Skeletal muscle cell (primary cell): ENCODE measurements around the gene SECTM1.
"Not testable (repeated sequence)": the region's sequence is repeated elsewhere in the genome, so short reads cannot be mapped to it uniquely, and the experiment has no call there.

Source experiments
- DNase-seq: peaks from one replicate; pipeline ENCODE4 v3.0.0-alpha.2; 2010; ENCODE audit warnings: low read depth
- H3K4me3 ChIP-seq: 2 replicates; pipeline ENCODE4 v1.5.1; 2011; ENCODE audit warnings: low read depth, mild to moderate bottlenecking, control low read depth, low read length, moderate library complexity

Gene SECTM1

DNA sequence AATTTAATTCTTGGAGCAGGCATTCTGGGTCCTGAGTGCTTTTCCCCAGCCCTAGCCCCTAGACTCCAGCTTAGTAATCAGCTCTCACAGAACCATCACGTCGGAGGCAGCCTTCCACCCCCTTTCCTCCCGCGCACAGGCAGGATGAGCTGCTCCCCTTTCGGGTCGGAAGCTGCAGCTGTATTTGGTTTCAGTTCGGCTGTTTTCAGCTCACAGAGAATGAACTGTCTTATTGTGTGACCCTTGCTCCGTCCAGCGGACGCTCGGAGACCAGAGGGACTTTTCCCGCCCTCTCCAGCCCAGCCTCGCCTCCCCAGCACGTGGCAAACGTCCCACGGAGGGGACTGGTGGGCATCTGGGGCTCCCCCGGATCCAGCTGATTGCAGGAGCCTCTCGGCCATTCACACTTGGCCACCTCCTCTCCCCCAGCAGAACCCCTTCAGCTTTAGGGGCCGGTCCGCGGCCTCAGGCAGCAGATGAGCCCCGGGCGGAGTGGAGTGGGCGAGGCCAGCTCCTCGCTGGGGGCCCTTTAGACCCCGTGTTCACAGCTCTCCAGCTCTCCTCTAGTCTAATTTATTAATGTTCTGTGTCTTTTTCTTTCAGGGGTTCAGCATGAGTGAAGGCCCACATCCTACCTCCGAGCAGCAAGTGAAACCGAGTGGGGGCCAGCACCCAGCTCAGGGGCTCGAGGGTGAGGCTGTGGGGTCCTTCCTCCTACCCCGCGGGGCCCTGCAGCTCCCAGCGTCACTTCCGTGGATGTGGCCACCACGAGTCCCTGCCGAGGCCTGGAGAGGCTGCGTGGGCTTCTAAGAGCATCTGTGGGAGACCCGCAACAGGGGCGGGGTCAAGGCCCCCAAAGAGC lies 37.1 kb upstream of the SECTM1 start:
- no peak for DNase-seq
- peak overlapping the region; percentile 24 for H3K4me3 ChIP-seq

GRCh38 chr17:82369211-82369610 lies 35.6 kb upstream of the SECTM1 start:
- no peak overlapping the region for H3K4me3 ChIP-seq
- DNase-seq, result no peak

DNA sequence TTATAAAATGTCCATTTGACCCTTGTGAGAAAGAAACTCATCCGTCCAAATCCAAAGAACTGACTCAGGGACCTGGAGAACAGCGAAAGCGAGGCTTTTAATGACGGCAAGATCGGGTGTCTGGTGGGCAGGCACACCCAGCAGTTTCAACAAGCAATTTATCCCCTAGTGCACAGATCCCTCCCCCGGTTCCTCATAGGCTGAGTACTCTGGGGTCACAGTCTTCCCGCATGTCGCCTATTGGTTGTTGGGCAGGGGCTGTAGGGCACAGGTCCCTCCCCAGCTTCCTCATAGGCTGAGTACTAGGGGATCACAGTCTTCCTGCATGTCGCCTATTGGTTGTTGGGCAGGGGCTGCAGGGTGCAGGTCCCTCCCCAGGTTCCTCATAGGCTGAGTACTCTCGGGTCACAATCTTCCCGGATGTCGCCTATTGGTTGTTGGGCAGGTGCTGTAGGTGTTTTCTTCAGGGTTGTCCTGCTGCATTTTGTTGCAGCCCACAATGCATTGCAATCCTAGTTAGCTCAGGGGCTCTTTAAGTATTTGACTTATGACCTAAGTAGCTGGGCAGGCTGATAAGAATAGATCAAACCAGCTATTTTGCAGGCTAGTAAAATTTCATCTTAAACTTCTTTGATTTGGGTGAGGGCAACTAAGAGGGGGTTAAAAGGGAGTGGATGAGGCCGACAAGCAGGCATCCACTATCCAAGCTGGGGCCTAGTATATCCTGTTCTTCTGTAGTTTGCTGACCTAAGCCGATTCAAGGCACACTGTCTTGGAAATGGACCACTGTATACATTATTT lies 34.4 kb upstream of the SECTM1 start:
- no peak for DNase-seq
- no peak overlapping the region for H3K4me3 ChIP-seq

DNA sequence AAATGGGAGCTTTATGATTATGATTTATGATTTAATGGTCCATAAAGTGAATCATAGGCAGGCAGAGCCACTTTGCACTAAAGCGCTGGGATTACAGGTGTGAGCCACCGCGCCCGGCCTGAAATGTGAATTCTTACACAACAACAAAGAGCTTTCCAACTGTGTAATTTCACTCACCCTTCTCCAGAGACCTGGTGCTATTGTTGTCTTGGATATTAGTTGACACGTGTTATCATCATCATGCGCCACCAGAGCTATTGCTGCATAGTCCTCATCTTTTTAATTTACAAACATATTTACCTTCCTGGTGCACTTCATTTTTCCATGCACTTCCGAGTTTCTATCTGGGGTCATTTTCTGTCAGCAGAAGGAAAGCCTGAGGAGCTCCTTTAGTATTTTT lies 33.2 kb upstream of the SECTM1 start:
- DNase-seq, result no peak
- no peak overlapping the region for H3K4me3 ChIP-seq

DNA sequence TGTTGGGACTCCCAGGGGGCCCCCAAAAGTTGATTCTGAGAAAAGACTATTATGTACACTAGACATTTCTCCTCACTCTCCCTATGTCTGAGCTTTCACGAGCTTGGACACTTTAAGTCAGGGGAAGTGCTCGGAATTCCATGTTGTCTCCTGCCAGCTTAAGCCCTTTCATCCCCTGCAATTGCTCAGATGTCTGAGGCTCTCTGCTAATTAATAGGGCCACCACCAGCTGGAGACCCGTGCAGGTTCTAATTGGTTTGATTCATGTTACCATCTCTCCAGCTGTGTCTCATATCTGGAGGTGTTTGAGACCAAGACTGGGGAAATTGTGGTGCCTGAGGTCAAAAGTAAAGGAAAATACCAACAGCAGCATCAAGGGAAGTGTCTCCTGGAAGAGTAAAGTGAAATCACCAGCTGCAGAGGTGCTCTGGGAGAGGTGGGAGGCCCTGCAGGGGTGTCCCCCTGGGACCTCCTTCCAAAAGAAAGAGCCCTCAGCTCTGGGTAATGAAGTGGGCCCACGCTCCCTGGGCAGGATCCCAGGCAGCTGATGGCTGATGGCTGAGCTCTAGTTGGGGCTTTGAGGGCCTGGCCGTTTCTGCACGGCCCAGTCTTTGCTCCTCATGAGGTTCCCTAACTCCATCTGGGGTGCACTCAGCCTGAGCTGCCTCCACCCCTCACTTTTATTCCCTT lies 32.2 kb upstream of the SECTM1 start:
- DNase-seq, result no peak
- H3K4me3 ChIP-seq, result no peak overlapping the region

GRCh38 chr17:82361885-82362633 lies 28.5 kb upstream of the SECTM1 start:
- no peak overlapping the region for H3K4me3 ChIP-seq
- no peak for DNase-seq

DNA sequence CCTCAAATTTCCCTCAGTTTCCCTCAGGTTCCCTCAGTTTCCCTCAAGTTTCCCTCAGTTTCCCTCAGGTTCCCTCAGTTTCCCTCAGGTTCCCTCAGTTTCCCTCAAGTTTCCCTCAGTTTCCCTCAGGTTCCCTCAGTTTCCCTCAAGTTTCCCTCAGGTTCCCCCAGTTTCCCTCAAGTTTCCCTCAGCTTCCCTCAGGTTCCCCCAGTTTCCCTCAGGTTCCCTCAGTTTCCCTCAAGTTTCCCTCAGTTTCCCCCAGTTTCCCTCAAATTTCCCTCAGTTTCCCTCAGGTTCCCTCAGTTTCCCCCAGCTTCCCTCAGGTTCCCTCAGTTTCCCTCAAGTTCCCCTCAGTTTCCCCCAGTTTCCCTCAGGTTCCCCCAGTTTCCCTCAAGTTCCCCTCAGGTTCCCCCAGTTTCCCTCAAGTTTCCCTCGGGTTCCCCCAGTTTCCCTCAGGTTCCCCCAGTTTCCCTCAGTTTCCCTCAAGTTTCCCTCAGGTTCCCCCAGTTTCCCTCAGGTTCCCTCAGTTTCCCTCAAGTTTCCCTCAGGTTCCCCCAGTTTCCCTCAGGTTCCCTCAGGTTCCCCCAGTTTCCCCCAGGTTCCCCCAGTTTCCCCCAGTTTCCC lies 26.0 kb upstream of the SECTM1 start:
- not testable (repeated sequence) for H3K4me3 ChIP-seq, DNase-seq

- no peak for DNase-seq
- H3K4me3 ChIP-seq, result no peak within 1 kb of the TSS
These were observed 25.1 kb upstream of the SECTM1 start, which contains the start of gene TEX19 for GRCh38 chr17:82358465-82359350. TEX19 (plus strand) TSS chr17:82359247; CDS start chr17:82362151, 2,904 bp downstream.

GRCh38 chr17:82357394-82357793 lies 23.8 kb upstream of the SECTM1 start:
- DNase-seq, result no peak
- H3K4me3 ChIP-seq, result no peak overlapping the region

- no peak for DNase-seq
- no peak overlapping the region for H3K4me3 ChIP-seq
These were observed 23.3 kb upstream of the SECTM1 start for GRCh38 chr17:82356845-82357355.

- no peak for DNase-seq
- no peak overlapping the region for H3K4me3 ChIP-seq
These were observed 22.3 kb upstream of the SECTM1 start for GRCh38 chr17:82355770-82356427.

DNA sequence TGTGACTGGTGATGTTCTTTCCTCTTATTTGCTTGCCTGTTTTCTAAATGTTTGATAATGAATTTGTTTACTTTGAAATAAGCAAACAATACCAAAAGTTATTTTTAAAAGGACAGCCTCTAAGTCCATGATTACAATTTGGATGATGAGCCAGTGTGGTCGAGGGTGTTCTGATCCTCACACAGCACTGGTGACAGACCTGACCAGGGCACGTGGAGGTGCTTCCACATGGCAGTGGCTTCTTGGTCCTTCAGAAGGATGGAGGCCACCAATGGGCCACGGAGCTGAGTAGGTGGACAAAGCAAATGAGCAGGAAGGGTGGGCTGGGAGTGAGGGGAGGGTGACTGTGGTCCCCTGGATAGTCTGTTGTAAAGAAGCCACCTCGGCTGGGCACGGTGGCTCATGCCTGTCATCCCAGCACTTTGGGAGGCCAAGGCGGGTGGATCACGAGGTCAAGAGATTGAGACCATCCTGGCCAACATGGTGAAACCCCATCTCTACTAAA lies 21.3 kb upstream of the SECTM1 start:
- H3K4me3 ChIP-seq, result no peak overlapping the region
- no peak for DNase-seq

GRCh38 chr17:82353484-82353883 lies 19.9 kb upstream of the SECTM1 start:
- H3K4me3 ChIP-seq, result no peak overlapping the region
- DNase-seq, result no peak

DNA sequence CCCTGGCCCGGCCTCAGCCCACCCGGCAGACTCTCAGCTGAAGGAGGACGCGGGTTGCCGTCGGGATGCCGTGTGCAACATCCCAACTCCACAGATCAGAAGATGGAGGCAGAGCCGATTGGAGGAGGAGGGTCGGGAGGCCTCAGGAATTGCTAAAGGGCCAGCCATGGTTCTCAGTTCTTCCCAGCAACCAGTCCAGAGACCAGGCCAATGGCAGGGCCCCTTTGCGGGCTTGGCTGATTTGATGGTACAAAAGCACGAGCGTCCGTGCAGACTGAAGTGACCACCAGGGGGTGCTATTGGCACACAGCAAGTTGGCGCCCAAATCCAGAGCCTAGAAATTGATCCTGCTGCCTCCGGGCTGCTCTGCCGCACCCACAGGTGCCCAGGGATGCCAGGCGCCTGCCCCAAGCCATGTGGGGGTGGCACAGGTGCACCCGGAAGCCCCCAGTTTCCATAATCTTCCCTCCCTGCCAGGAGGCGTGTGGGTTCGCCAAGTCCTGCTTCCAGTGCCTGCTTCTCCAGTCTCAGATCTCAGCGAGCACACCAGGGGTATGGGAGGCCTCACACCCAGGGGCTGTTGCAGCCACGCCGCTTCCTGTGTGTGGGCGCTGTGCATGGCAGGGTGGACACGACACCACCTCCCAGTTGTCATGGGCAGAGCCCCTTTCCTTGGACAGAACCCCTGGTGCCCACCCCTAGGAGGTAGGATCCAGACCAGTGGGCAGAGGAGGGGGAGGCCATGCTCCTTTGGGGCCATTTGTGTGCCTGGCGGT lies 18.3 kb upstream of the SECTM1 start:
- H3K4me3 ChIP-seq, result no peak overlapping the region
- peak; percentile 43 for DNase-seq

DNA sequence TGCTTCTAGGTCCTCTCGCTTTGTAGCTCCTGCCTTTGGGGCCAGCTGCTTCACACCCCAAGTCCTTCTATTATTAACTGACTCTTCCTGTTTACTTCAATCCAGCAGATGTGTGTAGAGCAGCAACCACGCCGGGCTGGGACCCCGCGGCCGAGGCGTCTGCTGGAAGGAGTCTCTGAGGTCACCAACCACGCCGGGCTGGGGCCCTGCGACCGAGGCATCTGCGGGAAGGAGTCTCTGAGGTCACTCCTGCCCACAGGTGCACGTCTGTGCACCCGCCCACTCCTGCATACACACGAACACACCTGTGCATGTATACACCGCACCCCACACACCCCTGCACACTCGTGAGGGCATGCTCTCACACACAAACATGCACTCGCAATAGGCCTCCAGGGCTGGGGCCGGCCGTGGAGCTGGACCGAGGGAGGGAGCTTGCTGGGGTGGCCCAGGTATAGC lies 17.7 kb upstream of the SECTM1 start:
- no peak for DNase-seq
- H3K4me3 ChIP-seq, result no peak overlapping the region
